ENCODE measurements around the gene MAZ.
"Not testable (repeated sequence)": the region's sequence is repeated elsewhere in the genome, so short reads cannot be mapped to it uniquely, and the experiment has no call there.

Gene MAZ

DNA sequence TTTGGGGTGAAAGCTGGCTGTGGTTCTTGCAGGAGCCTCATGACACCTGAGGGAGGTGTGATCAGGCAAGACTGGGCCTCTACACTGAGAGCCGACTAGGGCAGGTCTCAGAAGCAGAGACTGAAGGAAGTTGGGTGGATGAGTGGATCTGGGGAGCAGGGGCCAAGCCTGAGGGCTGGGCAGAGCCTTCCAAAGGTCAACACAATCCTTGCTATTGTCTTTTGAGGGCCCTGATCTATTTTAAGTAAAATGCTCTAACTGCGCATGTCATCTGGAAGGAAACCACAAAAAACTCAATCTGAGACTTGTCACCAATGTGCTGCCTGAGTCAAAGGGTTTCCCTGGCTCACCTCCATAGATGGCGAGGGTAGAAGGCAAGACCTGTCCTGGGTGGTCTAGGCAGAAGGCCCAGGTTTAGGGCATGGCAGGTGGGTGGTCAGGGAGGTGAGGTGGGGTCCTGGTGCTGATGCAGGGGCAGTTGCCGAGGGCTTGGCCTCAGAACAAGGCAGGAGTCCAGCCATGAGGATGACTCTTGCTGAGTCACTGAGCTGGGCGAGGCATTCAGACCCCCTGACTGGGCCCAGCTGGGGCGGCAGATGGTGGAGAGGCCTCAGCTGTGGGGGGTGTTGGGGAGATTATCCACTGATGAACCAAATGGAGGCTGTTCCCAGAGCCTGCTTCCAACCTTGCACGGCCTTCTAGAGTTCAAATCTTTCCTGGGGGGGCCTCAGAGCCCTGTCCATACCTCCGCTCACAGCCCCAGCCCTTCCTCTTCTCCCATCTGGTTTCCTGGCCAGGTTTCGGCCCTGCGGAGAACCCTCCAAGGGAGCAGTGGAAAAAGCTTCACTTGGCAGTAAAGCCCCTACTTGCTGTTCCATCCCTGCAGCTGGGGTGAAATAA, 19.1 kb downstream of the MAZ start:
- DNase-seq: no peak

GRCh38 chr16:29826342-29826695, 20.0 kb downstream of the MAZ start:
- DNase-seq: no peak

GRCh38 chr16:29830774-29831173, 24.4 kb downstream of the MAZ start:
- no peak for DNase-seq

GRCh38 chr16:29831490-29831889, 25.2 kb downstream of the MAZ start:
- no peak for DNase-seq

DNA sequence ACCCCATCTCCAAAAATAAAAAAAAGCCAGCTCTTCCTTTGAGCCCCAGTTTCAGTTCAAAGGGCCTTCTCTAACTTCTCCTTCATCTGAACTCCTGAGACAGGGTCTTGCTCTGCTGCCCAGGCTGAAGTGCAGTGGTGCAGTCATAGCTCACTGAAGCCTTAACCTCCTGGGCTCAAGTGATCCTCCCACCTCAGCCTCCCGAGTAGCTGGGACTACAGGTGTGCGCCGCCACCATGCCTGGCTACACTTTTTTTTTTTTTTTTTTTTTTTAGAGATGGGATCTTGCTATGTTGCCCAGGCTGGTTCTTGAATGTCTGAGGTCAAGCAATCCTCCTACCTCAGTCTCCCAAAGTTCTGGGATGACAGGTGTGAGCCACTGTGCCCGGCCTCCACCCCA, 26.9 kb downstream of the MAZ start:
- DNase-seq: not testable (repeated sequence)

- DNase-seq: no peak
These were observed 27.8 kb downstream of the MAZ start for GRCh38 chr16:29834079-29834478.

GRCh38 chr16:29835926-29836325, 29.6 kb downstream of the MAZ start:
- DNase-seq: no peak

DNA sequence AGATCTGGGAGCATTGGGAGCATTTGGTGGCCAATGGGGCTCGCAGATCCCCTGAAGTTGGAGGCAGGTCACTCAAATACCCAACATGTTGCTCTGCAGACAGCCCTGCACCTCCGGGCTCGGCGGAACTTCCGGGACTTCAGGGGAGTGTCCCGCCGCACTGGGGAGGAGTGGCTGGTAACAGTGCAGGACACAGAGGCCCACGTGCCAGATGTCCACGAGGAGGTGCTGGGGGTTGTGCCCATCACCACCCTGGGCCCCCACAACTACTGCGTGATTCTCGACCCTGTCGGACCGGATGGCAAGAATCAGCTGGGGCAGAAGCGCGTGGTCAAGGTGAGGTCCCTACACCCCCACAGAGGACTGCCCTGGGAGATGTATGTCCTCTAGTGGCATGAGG, 30.3 kb downstream of the MAZ start:
- DNase-seq: no peak

DNA sequence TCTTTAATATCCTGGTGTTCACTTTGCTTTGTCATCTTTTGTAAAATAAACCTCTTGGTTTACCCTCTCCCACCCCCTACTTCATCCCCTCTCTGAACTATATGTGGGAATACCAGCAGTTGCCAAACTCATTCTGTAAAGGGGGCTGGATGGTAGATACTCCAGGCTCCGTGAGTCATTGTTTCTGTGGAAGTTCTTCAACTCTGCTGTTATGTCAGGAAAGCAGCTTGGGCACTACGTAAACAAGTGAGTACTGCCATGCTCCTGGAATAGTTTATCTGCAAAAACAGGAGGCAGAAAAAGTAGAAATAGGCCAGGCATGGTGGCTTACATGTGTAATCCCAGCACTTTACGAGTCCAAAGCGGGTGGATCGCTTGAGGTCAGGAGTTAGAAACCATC, 31.5 kb downstream of the MAZ start:
- no peak for DNase-seq

- DNase-seq: no peak
These were observed 33.5 kb downstream of the MAZ start for GRCh38 chr16:29839822-29840221.

DNA sequence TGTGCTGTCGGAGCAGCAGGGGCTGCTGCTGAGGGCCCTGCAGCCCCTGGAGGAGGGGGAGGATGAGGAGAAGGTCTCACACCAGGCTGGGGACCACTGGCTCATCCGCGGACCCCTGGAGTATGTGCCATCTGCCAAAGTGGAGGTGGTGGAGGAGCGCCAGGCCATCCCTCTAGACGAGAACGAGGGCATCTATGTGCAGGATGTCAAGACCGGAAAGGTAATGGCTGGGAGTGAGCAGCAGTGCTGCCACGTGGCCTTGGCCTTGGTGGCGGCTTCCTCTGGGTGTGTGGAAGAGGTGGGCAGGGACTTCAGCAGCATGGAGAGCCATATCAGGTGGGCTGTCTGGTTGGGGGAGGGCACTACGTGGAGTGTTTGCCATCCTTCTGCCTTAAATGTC, 33.9 kb downstream of the MAZ start:
- DNase-seq: no peak

GRCh38 chr16:29841631-29842030, 35.3 kb downstream of the MAZ start:
- DNase-seq: no peak

DNA sequence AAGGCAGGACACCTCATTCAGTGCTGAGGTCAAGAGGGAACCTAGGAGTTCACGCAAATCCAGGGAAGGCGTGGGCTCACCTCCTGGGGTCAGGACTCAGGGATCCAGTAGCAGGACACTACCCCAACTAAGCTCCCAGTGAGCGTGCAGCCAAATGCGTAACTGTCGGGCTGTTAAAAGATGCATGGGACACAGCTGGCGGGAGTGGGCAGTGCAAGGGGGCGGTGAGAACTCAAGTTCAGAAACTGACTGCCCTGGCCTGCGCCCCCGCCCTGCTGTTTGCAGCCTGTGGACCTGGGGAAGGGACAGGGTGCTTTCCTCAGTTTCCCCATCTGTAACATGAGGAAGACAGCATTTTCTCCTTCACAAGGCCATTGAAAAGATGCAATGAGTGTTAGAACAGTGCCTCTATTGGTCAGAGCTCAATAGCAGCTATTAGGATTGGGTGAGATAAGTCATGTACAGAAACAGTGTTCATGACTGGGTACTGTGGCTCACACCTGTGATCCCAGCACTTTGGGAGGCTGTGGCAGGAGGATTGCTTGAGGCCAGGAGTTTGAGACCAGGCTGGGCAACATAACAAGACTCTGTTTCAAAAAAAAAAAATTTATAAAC, 36.5 kb downstream of the MAZ start:
- no peak for DNase-seq

- DNase-seq: no peak
These were observed 37.6 kb downstream of the MAZ start for GRCh38 chr16:29843931-29844330.

DNA sequence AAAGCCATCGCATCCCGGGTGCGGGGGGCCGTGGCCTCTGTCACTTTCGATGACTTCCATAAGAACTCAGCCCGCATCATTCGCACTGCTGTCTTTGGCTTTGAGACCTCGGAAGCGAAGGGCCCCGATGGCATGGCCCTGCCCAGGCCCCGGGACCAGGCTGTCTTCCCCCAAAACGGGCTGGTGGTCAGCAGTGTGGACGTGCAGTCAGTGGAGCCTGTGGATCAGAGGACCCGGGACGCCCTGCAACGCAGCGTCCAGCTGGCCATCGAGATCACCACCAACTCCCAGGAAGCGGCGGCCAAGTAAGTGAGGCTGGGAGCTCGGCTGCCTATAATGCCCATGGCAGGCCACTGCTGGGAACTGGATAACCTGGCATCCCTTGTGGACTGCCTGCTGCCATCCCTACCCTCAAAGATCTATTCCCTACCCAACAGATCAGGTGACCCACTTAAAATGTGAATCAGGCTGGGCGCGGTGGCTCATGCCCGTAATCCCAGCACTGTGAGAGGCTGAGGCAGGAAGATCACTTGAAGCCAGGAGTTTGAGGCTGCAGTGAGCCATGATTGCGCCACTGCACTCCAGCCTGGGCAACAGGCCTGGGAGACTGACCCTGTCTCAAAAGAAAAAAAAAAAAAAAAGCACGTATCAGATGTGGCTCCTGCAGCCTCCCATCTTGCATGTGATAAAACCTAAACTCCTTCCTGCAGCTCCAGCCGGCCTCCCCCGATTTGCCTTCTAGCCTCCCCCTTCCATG, 38.4 kb downstream of the MAZ start:
- DNase-seq: no peak

- DNase-seq: no peak
These were observed 39.3 kb downstream of the MAZ start for GRCh38 chr16:29845656-29846055.

GRCh38 chr16:29848420-29849297, 42.3 kb downstream of the MAZ start:
- peak; percentile 77 for DNase-seq

GRCh38 chr16:29849505-29849904, 43.2 kb downstream of the MAZ start:
- no peak for DNase-seq

DNA sequence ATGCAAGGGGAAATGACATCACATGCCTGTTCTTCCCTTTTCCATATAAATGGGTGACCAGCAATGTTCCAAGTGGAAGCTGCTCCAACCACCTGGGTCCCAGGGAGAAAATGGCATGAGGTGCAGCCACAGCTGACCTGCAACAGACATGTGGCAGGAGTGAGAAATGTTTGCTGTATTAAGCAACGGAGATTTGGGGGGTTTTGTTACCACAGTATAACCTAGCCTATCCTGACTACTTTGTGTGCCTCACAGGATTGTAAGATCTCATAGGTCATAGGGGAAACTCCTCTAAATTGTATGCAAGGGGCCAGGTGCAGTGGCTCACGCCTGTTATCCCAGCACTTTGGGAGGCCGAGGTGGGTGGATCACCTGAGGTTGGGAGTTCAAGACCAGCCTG, 44.7 kb downstream of the MAZ start:
- no peak for DNase-seq

DNA sequence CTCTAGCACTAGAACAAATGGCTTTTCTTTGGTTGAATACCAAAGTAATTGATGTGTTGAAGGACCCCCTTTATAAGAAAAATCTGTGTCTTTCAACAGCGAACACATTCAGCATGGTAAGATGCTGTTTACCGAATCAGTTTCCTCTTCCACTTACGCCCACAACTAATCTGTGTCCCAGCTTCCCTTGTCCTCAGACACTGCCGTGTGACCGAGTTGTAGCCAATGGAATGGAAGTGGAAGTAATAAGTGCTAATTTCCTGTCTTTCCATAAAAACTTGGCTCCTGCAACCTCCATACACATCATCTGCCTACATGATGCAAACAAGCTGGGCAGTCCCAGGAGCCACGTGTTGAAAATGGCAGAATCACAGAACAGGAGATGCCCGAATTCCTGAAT, 46.3 kb downstream of the MAZ start:
- DNase-seq: no peak

- no peak for DNase-seq
These were observed 48.3 kb downstream of the MAZ start for GRCh38 chr16:29854520-29855100.

DNA sequence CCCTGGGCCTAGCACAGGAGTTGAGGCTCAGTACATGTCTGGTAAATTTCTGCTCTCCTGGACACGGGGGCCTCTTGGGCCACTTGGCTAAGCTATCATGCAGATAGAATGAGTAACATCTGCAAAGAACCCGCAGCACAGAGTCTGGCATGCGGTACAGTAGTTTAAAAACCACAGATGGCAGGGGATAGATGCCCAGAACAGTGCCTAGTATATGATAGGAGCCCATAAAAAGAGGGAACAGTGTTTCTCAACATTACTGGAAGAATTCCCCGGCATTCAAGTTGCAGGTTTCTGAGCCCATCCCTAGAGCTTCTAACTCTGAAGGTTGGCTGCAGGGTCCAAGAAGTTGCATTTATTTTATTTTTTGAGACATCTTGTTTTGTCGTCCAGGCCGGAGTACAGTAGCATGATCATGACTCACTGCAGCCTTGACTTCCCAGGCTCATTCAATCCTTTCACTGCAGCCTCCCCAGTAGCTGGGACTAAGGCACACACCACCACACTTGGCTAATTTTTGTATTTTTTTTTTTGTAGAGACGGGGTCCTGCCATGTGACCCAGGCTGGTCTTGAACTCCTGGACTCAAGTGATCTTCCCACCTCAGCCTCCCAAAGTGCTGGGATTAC, 50.9 kb downstream of the MAZ start:
- DNase-seq: no peak
